Mesenchymal stem cell (in vitro differentiated cells and primary cell): ENCODE data around the gene KDM8.

Experiments used
- DNase-seq: peaks from one replicate; pipeline ENCODE4 v3.0.0-alpha.2; 2013
- H2AFZ ChIP-seq: one replicate; pipeline ENCODE4 v1.6.1; 2013; ENCODE audit warnings: low read depth, mild to moderate bottlenecking, control low read depth, inconsistent platforms, low read length, moderate library complexity
- H2AK5ac ChIP-seq: 2 replicates; pipeline ENCODE4 v1.6.1; 2013; ENCODE audit warnings: low read length, moderate library complexity, mild to moderate bottlenecking, inconsistent platforms; ENCODE audit not compliant: severe bottlenecking
- H2BK120ac ChIP-seq: one replicate; pipeline ENCODE4 v1.6.1; 2013; ENCODE audit warnings: low read depth, mild to moderate bottlenecking, inconsistent platforms, low read length, moderate library complexity
- H2BK12ac ChIP-seq, 2 experiments: one replicate each; pipeline ENCODE4 v1.6.1; 2013; ENCODE audit warnings: inconsistent platforms in 2 of 2, low read length in 2 of 2, mild to moderate bottlenecking in 2 of 2, moderate library complexity in 2 of 2, control low read depth in 1 of 2
- H2BK15ac ChIP-seq: one replicate; pipeline ENCODE4 v1.6.1; 2013; ENCODE audit warnings: mild to moderate bottlenecking, low read depth, inconsistent platforms; ENCODE audit not compliant: poor library complexity, severe bottlenecking
- H2BK5ac ChIP-seq: 2 replicates; pipeline ENCODE4 v1.6.1; 2013; ENCODE audit warnings: low read depth, mild to moderate bottlenecking, low read length, control low read depth, inconsistent platforms; ENCODE audit not compliant: poor library complexity, severe bottlenecking
- H3K14ac ChIP-seq, 2 experiments: one replicate each; pipeline ENCODE4 v1.6.1; 2013; ENCODE audit warnings: inconsistent platforms in 2 of 2, low read length in 2 of 2, control low read depth in 1 of 2, mild to moderate bottlenecking in 1 of 2, moderate library complexity in 1 of 2
- H3K18ac ChIP-seq, 2 experiments: one replicate each; pipeline ENCODE4 v1.6.1; 2013; ENCODE audit warnings: inconsistent platforms in 2 of 2, low read length in 2 of 2, control low read depth in 1 of 2, low read depth in 1 of 2, mild to moderate bottlenecking in 1 of 2
- H3K23ac ChIP-seq, 2 experiments: one replicate each; pipeline ENCODE4 v1.6.1; 2013; ENCODE audit warnings: inconsistent platforms in 2 of 2, low read length in 2 of 2, mild to moderate bottlenecking in 2 of 2, moderate library complexity in 2 of 2, control low read depth in 1 of 2
- H3K27ac ChIP-seq: 2 replicates; pipeline ENCODE4 v1.5.1; 2013; ENCODE audit warnings: mild to moderate bottlenecking, moderate library complexity, low read length, control low read depth, inconsistent platforms; ENCODE audit not compliant: poor library complexity, severe bottlenecking
- H3K27me3 ChIP-seq, 2 experiments: 2 replicates each; pipeline versions ENCODE4 v1.6.1 to v1.7.0; 2013; ENCODE audit warnings: low read length in 2 of 2, mild to moderate bottlenecking in 2 of 2, moderate library complexity in 2 of 2, control low read depth in 1 of 2, inconsistent platforms in 1 of 2; ENCODE audit not compliant: control insufficient read depth in 1 of 2, insufficient read depth in 1 of 2
- H3K36me3 ChIP-seq, 2 experiments: 2 replicates each; pipeline versions ENCODE4 v1.6.1 to v1.7.0; 2013; ENCODE audit warnings: low read length in 2 of 2, control low read depth in 1 of 2, inconsistent platforms in 1 of 2, low read depth in 1 of 2, mild to moderate bottlenecking in 1 of 2; ENCODE audit not compliant: insufficient read depth in 2 of 2, control insufficient read depth in 1 of 2
- H3K4ac ChIP-seq, 2 experiments: one replicate each; pipeline ENCODE4 v1.6.1; 2013; ENCODE audit warnings: inconsistent platforms in 2 of 2, low read length in 2 of 2, mild to moderate bottlenecking in 2 of 2, moderate library complexity in 2 of 2, control low read depth in 1 of 2, low read depth in 1 of 2
- H3K4me1 ChIP-seq: 2 replicates; pipeline ENCODE4 v1.6.1; 2013; ENCODE audit warnings: low read depth, low read length, control low read depth; ENCODE audit not compliant: control insufficient read depth, insufficient read depth
- H3K4me2 ChIP-seq: 2 replicates; pipeline ENCODE4 v1.6.1; 2013; ENCODE audit warnings: low read length, mild to moderate bottlenecking, inconsistent platforms; ENCODE audit not compliant: poor library complexity, severe bottlenecking
- H3K4me3 ChIP-seq, 2 experiments: 2 replicates each; pipeline versions ENCODE4 v1.5.1 to v1.7.0; 2013; ENCODE audit warnings: low read length in 2 of 2, mild to moderate bottlenecking in 2 of 2, control low read depth in 1 of 2, low read depth in 1 of 2; ENCODE audit not compliant: insufficient read depth in 1 of 2
- H3K79me1 ChIP-seq: replicated peaks from 2 replicates; pipeline ENCODE4 v1.6.1; 2013; ENCODE audit warnings: mild to moderate bottlenecking, control low read depth, low read length, inconsistent platforms; ENCODE audit not compliant: poor library complexity, severe bottlenecking
- H3K9ac ChIP-seq: 2 replicates; pipeline ENCODE4 v1.7.0; 2013; ENCODE audit warnings: mild to moderate bottlenecking, low read length, moderate library complexity
- H3K9me3 ChIP-seq: 2 replicates; pipeline ENCODE4 v1.7.0; 2013; ENCODE audit warnings: mild to moderate bottlenecking, low read length; ENCODE audit not compliant: control insufficient read depth
- H4K8ac ChIP-seq: one replicate; pipeline ENCODE4 v1.6.1; 2013; ENCODE audit warnings: inconsistent platforms, mild to moderate bottlenecking, low read length, moderate library complexity
- H4K91ac ChIP-seq: one replicate; pipeline ENCODE4 v1.6.1; 2013; ENCODE audit warnings: mild to moderate bottlenecking, low read length, inconsistent platforms
- WGBS: methylation state at CpG from one replicate; pipeline ENCODE4 v1.1.7; 2013; ENCODE audit warnings: mixed read lengths; 5-methylcytosine and 5-hydroxymethylcytosine counted together

The KDM8 gene

DNA sequence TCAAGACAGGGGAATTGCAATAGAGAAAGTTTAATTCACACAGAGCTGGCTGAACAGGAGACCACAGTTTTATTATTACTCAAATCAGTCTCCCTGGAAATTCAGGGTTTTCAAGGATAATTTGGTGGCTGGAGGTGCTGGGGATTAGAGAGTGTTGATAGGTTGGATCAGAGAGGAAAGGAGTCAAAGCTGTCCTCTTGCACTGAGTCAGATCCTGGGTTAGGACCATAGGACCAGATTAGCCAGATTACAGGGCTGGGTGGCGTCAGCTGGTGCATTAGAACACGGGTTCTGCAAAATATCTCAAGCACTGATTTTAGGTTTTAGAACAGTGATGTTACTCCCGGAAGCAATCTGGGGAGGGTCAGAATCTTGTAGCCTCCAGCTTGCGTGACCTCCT is 67.0 kb downstream of the KDM8 start:
- Histone ChIP-seq H3K23ac (no peak overlapping the region), H3K18ac (no peak overlapping the region), H3K27me3 (no peaks in the 10 kb centered on the region), H3K79me1 (peaks cover 9% of the 10 kb centered on the region), H2BK15ac (no peak overlapping the region), H3K4ac (no peak overlapping the region), H3K14ac (no peak overlapping the region), H3K9ac (no peak overlapping the region), H2AK5ac (peak overlapping the region; percentile 81), H3K4me3 (no peak overlapping the region), H2BK5ac (no peak overlapping the region), H2BK120ac (no peak overlapping the region), H3K9me3 (no peaks in the 10 kb centered on the region), H3K27ac (no peak overlapping the region), H2AFZ (no peak overlapping the region), H2BK12ac (no peak overlapping the region), H3K4me1 (peaks cover 10% of the 10 kb centered on the region), H4K91ac (no peak overlapping the region), H3K36me3 (no peaks in the 10 kb centered on the region), H4K8ac (no peak overlapping the region), H3K4me2 (no peak overlapping the region)
- DNase-seq, result no peak
- 94% methylated on average over 4 of the region's 4 CpGs for WGBS
